Stomach (tissue), 9 donors: ENCODE results near the gene ADI1. TPM values are rescaled to one million over a fixed set of nuclear protein-coding genes. Genes with fewer than 3 reads are reported as not detected.

Experiments used
- DNase-seq, 2 donors: peaks; one replicate each; pipeline versions ENCODE4 v3.0.0 to v3.0.0-alpha.2; 2013 to 2019
- H3K27ac ChIP-seq, 5 donors: fragments of 200-600 bp in 4 of 5; sonication (generic) in 4 of 5; one replicate each; pipeline ENCODE4 v1.5.1; 2013 to 2019; ENCODE audit warnings: mild to moderate bottlenecking in 1 of 5, moderate library complexity in 1 of 5
- H3K27me3 ChIP-seq, 3 donors: fragments of 200-600 bp; sonication (generic); one replicate each; pipeline ENCODE4 v1.5.1; 2017 to 2019; ENCODE audit warnings: mixed run types in 1 of 3
- H3K36me3 ChIP-seq, 4 donors: fragments of 200-600 bp; sonication (generic); 1 replicate in 3 of 4; 2 replicates in 1 of 4; pipeline ENCODE4 v1.5.1; 2016 to 2019
- H3K4me1 ChIP-seq, 4 donors: fragments of 200-600 bp; sonication (generic); one replicate each; pipeline ENCODE4 v1.5.1; 2016 to 2019
- H3K4me3 ChIP-seq, 4 donors: fragments of 200-600 bp; sonication (generic) in 3 of 4; one replicate each; pipeline ENCODE4 v1.5.1; 2016 to 2019; ENCODE audit warnings: mild to moderate bottlenecking in 1 of 4
- H3K9me3 ChIP-seq, 4 donors: fragments of 200-600 bp; sonication (generic); one replicate each; pipeline ENCODE4 v1.5.1; 2016 to 2019
- CTCF ChIP-seq, 7 experiments: fragments of 450-650 bp in 4 of 7; fragments of 200-600 bp in 3 of 7; sonication (generic) in 3 of 7; IDR thresholded peaks; one replicate each; pipeline ENCODE4 v1.5.1; 2016 to 2019; ENCODE audit warnings: antibody characterized with exemption in 7 of 7, control low read depth in 2 of 7, mild to moderate bottlenecking in 1 of 7
- EP300 ChIP-seq: sonication (generic); formaldehyde crosslinking; IDR thresholded peaks from one replicate; pipeline ENCODE4 v1.6.1; 2017; ENCODE audit warnings: antibody characterized with exemption
- POLR2A ChIP-seq, 4 donors: fragments of 450-650 bp; IDR thresholded peaks; one replicate each; pipeline ENCODE4 v1.6.1; 2016; ENCODE audit warnings: antibody characterized with exemption in 4 of 4, control low read depth in 2 of 4, mild to moderate bottlenecking in 1 of 4, moderate library complexity in 1 of 4
- POLR2AphosphoS5 ChIP-seq, 3 donors: sonication (generic); formaldehyde crosslinking; IDR thresholded peaks; one replicate each; pipeline ENCODE4 v1.6.1; 2016; ENCODE audit warnings: antibody characterized with exemption in 3 of 3
- WGBS, 5 donors: extraction: QIAGEN DNeasy Blood & Tissue Kit in 3 of 5; methylation state at CpG; one replicate each; pipeline versions ENCODE4 v1.1.5 to v1.1.7; 2013 to 2018; 5-methylcytosine and 5-hydroxymethylcytosine counted together
- intact Hi-C: fragments of 100-400 bp; cut with DNase I; formaldehyde crosslinking; loops from one replicate; pipeline ENCODE4 v1.15.1; 2023; ENCODE audit warnings: low total_unique reads
- polyA plus RNA-seq, 3 donors: library from polyadenylated mRNA; stranded (reverse); fragments of 200-250 nt; gene quantifications; one replicate each; pipeline ENCODE4 v1.2.3, GENCODE V29; 2013
- total RNA-seq, 5 donors: library from RNA; depleted of rRNA; stranded (reverse); fragments of >200 nt; gene quantifications; one replicate each; pipeline versions ENCODE4 v1.1.0 to v1.2.3, GENCODE V29; 2014 to 2016
- donor health status: healthy with polysubstance abuse.
- donor health status: Bipolar disorder and iron deficiency.
- donor health status: healthy.

ADI1 gene
- total and polyA plus RNA-seq, 8 donors, result 25.1 to 124 (median 67.5) TPM

- peaks cover 31 to 63% (median 60%) of the 10 kb centered on the region in 4 donors for H3K36me3 ChIP-seq
- 91 to 94% (median 94%) methylated on average over 3 of the region's 3 CpGs for WGBS, 5 donors
- no peak overlapping the region for H3K27ac ChIP-seq
- no peaks in the 10 kb centered on the region for H3K27me3 ChIP-seq
- DNase-seq, result no peak
- peaks cover 0 to 5% (median 0%) of the 10 kb centered on the region in 4 donors for H3K9me3 ChIP-seq
- H3K4me3 ChIP-seq, result no peak overlapping the region
- peaks cover 5 to 16% (median 13%) of the 10 kb centered on the region in 4 donors for H3K4me1 ChIP-seq
- intact Hi-C loops, result no loop called here
- TF ChIP-seq POLR2AphosphoS5 (IDR thresholded peaks at IDR 0.05) (no peak), POLR2A (IDR thresholded peaks at IDR 0.05) (no peak), EP300 (no peak), CTCF (IDR thresholded peaks at IDR 0.05) (no peak)
Observed at GRCh38 chr2:3513026-3513810, 6.1 kb downstream of the ADI1 start.

GRCh38 chr2:3512086-3512485, 7.2 kb downstream of the ADI1 start:
- TF ChIP-seq POLR2AphosphoS5 (IDR thresholded peaks at IDR 0.05), result no peak
- TF ChIP-seq EP300, result no peak
- TF ChIP-seq CTCF (IDR thresholded peaks at IDR 0.05), result no peak
- no peak for TF ChIP-seq POLR2A (IDR thresholded peaks at IDR 0.05)
- Histone ChIP-seq H3K36me3 (peaks cover 28 to 68% (median 63%) of the 10 kb centered on the region in 4 donors), H3K9me3 (peaks cover 0 to 5% (median 0%) of the 10 kb centered on the region in 4 donors), H3K4me3 (no peak overlapping the region), H3K27ac (no peak overlapping the region), H3K27me3 (no peaks in the 10 kb centered on the region), H3K4me1 (peaks cover 0 to 7% (median 5%) of the 10 kb centered on the region in 4 donors)
- intact Hi-C loops, result no loop called here
- no peak for DNase-seq
- WGBS, 5 donors, result 62 to 79% (median 77%) methylated on average over 2 of the region's 2 CpGs

- WGBS, 5 donors, result 49 to 69% (median 56%) methylated on average over 4 of the region's 4 CpGs
- H3K27ac ChIP-seq, result peak overlapping the region in 1 of 5 donors; percentile 18
- H3K27me3 ChIP-seq, result no peaks in the 10 kb centered on the region
- no peaks in the 10 kb centered on the region for H3K9me3 ChIP-seq
- peaks cover 12 to 96% (median 71%) of the 10 kb centered on the region in 4 donors for H3K36me3 ChIP-seq
- intact Hi-C loops, result no loop called here
- TF ChIP-seq EP300, result no peak
- no peak for TF ChIP-seq CTCF (IDR thresholded peaks at IDR 0.05)
- TF ChIP-seq POLR2AphosphoS5 (IDR thresholded peaks at IDR 0.05), result no peak
- TF ChIP-seq POLR2A (IDR thresholded peaks at IDR 0.05), result no peak
- H3K4me3 ChIP-seq, result no peak overlapping the region
- DNase-seq, result no peak
- H3K4me1 ChIP-seq, result peaks cover 0 to 12% (median 0%) of the 10 kb centered on the region in 4 donors
Observed at GRCh38 chr2:3505771-3506170, 13.6 kb downstream of the ADI1 start.

- H3K4me1 ChIP-seq, result peaks cover 0 to 12% (median 0%) of the 10 kb centered on the region in 4 donors
- peaks cover 18 to 96% (median 71%) of the 10 kb centered on the region in 4 donors for H3K36me3 ChIP-seq
- no peaks in the 10 kb centered on the region for H3K9me3 ChIP-seq
- TF ChIP-seq POLR2AphosphoS5 (IDR thresholded peaks at IDR 0.05) (no peak), CTCF (IDR thresholded peaks at IDR 0.05) (no peak), POLR2A (IDR thresholded peaks at IDR 0.05) (no peak), EP300 (no peak)
- no peaks in the 10 kb centered on the region for H3K27me3 ChIP-seq
- no peak for DNase-seq
- 54 to 81% (median 70%) methylated on average over 5 of the region's 5 CpGs for WGBS, 5 donors
- H3K4me3 ChIP-seq, result no peak overlapping the region
- intact Hi-C loops, result no loop called here
- H3K27ac ChIP-seq, result no peak overlapping the region
Observed at GRCh38 chr2:3504741-3505140, 14.6 kb downstream of the ADI1 start.
